K562 (cell line): ENCODE data around the gene TMEM167A. TPM values are rescaled to one million over a fixed set of nuclear protein-coding genes. Genes with fewer than 3 reads are reported as not detected.

Experiments used
- EHMT2 ChIP-seq: fragments of 450-650 bp; IDR thresholded peaks from 2 replicates; pipeline ENCODE4 v1.6.1; 2018; ENCODE audit warnings: antibody characterized with exemption
- JUND ChIP-seq, 2 experiments: IDR thresholded peaks; 2 replicates in 1 of 2; 3 replicates in 1 of 2; pipeline ENCODE4 v1.6.1; 2011; ENCODE audit warnings: borderline replicate concordance in 2 of 2, low read depth in 2 of 2, low read length in 2 of 2, improper control_type of control experiment in 1 of 2, missing biosample characterization in 1 of 2, missing genetic modification characterization in 1 of 2, missing genetic modification reagents in 1 of 2
- MAFF ChIP-seq: IDR thresholded peaks from 2 replicates; pipeline ENCODE4 v1.6.1; 2012; ENCODE audit warnings: low read length, improper control_type of control experiment
- MAFG ChIP-seq: fragments of 450-650 bp; conservative IDR thresholded peaks from 2 replicates; pipeline ENCODE4 v1.6.1; 2016; ENCODE audit warnings: missing genetic modification characterization, missing compliant biosample characterization
- MAFK ChIP-seq: IDR thresholded peaks from 2 replicates; pipeline ENCODE4 v1.6.1; 2011; ENCODE audit warnings: low read length, improper control_type of control experiment
- MYC ChIP-seq, 2 experiments: fragments of 250-450 bp in 1 of 2; sonication (Bioruptor Pico) in 1 of 2; IDR thresholded peaks; 2 replicates each; pipeline versions ENCODE4 v1.5.1 to v1.6.1; 2012 to 2021; ENCODE audit warnings: low read depth in 2 of 2, borderline replicate concordance in 1 of 2, improper control_type of control experiment in 1 of 2, low read length in 1 of 2, mild to moderate bottlenecking in 1 of 2, moderate library complexity in 1 of 2
- NFE2 ChIP-seq: IDR thresholded peaks from 2 replicates; pipeline ENCODE4 v1.6.1; 2014; ENCODE audit warnings: antibody characterized with exemption, low read depth
- POLR2G ChIP-seq: fragments of 200-400 bp; formaldehyde crosslinking; IDR thresholded peaks from 2 replicates; pipeline ENCODE4 v1.6.1; 2017; ENCODE audit warnings: low read depth, mild to moderate bottlenecking, antibody characterized with exemption, low read length, moderate library complexity
- USF2 ChIP-seq: sonication (generic); formaldehyde crosslinking; IDR thresholded peaks from 2 replicates; pipeline ENCODE4 v1.5.0; 2020; ENCODE audit warnings: missing genetic modification reagents
- ZNF239 ChIP-seq: fragments of 250-450 bp; sonication (Bioruptor Pico); IDR thresholded peaks from 2 replicates; pipeline ENCODE4 v1.4.0; 2020; ENCODE audit warnings: mild to moderate bottlenecking
- ZNF316 ChIP-seq: fragments of 450-650 bp; IDR thresholded peaks from 2 replicates; pipeline ENCODE4 v1.6.1; 2016
- ZSCAN29 ChIP-seq: fragments of 450-650 bp; IDR thresholded peaks from 2 replicates; pipeline ENCODE4 v1.6.1; 2017
- polyA plus RNA-seq, 8 experiments: library from polyadenylated mRNA; depleted of rRNA in 4 of 8; stranded (reverse) in 5 of 8; unstranded in 3 of 8; fragments of >200 nt; fragmentation: Nextera tagmentation in 2 of 8; fragmentation: Illumina TruSeq in 1 of 8; extraction: Ambion mirVana in 2 of 8; extraction: Trizol in 1 of 8; gene quantifications; 2 replicates each; pipeline versions ENCODE4 v1.2.1 to v1.2.3, GENCODE V29; 2011 to 2014; ENCODE audit warnings: inconsistent platforms in 1 of 8, missing spikeins in 1 of 8
- total RNA-seq, 7 experiments: library from RNA; depleted of rRNA in 6 of 7; stranded (reverse); fragments of >200 nt in 6 of 7; fragmentation: Illumina TruSeq in 2 of 7; extraction: Trizol in 2 of 7; gene quantifications; 2 replicates each; pipeline versions ENCODE4 v1.2.1 to v1.2.3, GENCODE V29; 2011 to 2021; ENCODE audit warnings: low replicate concordance in 1 of 7

The TMEM167A gene
- total and polyA plus RNA-seq, 9 of the 15 experiments (the other 6 are each of a cell fraction or from before 2014, with no cell fraction given) = 35.3 to 458 (median 110) TPM

DNA sequence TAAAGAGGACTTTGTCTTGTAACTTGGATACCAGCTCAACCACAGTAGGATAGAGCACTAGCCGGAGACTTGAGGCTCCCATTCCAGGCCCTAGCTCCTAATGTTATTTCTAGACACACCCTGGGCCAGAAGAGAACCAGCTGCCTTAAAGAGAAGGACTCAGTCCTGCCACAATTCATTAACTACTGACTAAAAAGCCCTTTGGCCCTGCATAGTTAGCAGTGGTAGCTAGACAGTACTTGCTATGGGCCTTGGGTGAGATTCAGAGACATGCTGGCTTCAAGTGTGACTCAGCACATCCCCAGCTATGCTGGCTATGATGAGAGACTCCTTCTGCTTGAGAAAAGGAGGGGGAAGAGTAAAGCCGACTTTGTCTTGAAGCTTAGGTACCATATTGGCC, 47.3 kb downstream of the TMEM167A start (continued):
- TF ChIP-seq MYC (IDR thresholded peaks at IDR 0.05; ENCODE audit: low read depth, low read length) = no peak
- no peak for TF ChIP-seq MYC (CRISPR knock-in tag; IDR thresholded peaks at IDR 0.05; ENCODE audit: borderline replicate concordance, low read depth)
- no peak for TF ChIP-seq POLR2G
- TF ChIP-seq ZSCAN29 = no peak
- TF ChIP-seq ZNF239 (CRISPR knock-in tag) = peak; percentile 74
- TF ChIP-seq ZNF316 = peak; percentile 90
- TF ChIP-seq MAFF = peak; percentile 64; the same call in 1 of the 2 replicates
- TF ChIP-seq MAFG (tag) = peak; percentile 93
- TF ChIP-seq EHMT2 = 0 out of 2 replicates have a peak, but pooled peaks have one; percentile 60
- no peak for TF ChIP-seq JUND (IDR thresholded peaks at IDR 0.05; ENCODE audit: borderline replicate concordance, low read depth, low read length)
- no peak for TF ChIP-seq JUND (tag; IDR thresholded peaks at IDR 0.05; ENCODE audit: borderline replicate concordance, low read depth, low read length)
- peak; percentile 68; the same call in 1 of the 2 replicates for TF ChIP-seq MAFK
- TF ChIP-seq USF2 (CRISPR knock-in tag) = no peak
- peak; percentile 88 for TF ChIP-seq NFE2
